Psoas muscle (tissue), 8 donors: ENCODE results near the gene OPTC. TPM values are rescaled to one million over a fixed set of nuclear protein-coding genes. Genes with fewer than 3 reads are reported as not detected.

Experiments
- ATAC-seq, 4 donors: fragments of 200-7000 bp; cut with Tn5 transposase; one replicate each; pipeline ENCODE4 v1.9.1; 2020; ENCODE audit warnings: moderate library complexity in 3 of 4, mild to moderate bottlenecking in 2 of 4
- DNase-seq, 2 donors: peaks; one replicate each; pipeline ENCODE4 v3.0.0-alpha.2; 2020
- H3K27ac ChIP-seq: fragments of 200-600 bp; one replicate; pipeline ENCODE4 v1.8.0; 2022
- H3K27me3 ChIP-seq, 3 donors: fragments of 200-600 bp in 1 of 3; one replicate each; pipeline versions ENCODE4 v1.6.1 to v1.8.0; 2013 to 2022; ENCODE audit warnings: low read length in 2 of 3, mild to moderate bottlenecking in 2 of 3, moderate library complexity in 1 of 3; ENCODE audit not compliant: insufficient read depth in 3 of 3
- H3K36me3 ChIP-seq, 2 donors: fragments of 200-600 bp in 1 of 2; one replicate each; pipeline versions ENCODE4 v1.6.1 to v1.8.0; 2013 to 2022; ENCODE audit warnings: low read depth in 1 of 2, mild to moderate bottlenecking in 1 of 2, moderate library complexity in 1 of 2; ENCODE audit not compliant: insufficient read depth in 1 of 2
- H3K4me1 ChIP-seq: fragments of 200-600 bp; one replicate; pipeline ENCODE4 v1.8.0; 2022
- H3K4me3 ChIP-seq: fragments of 200-600 bp; one replicate; pipeline ENCODE4 v1.8.0; 2022; ENCODE audit warnings: mild to moderate bottlenecking
- H3K9me3 ChIP-seq: fragments of 200-600 bp; one replicate; pipeline ENCODE4 v1.8.0; 2022
- CTCF ChIP-seq: fragments of 200-600 bp; IDR thresholded peaks from one replicate; pipeline ENCODE4 v1.8.0; 2022; ENCODE audit warnings: antibody characterized with exemption
- WGBS, 3 donors: extraction: QIAGEN DNeasy Blood & Tissue Kit; methylation state at CpG; one replicate each; pipeline versions ENCODE4 v1.1.6 to v1.1.7; 2013; 5-methylcytosine and 5-hydroxymethylcytosine counted together
- intact Hi-C, 2 donors: fragments of 100-400 bp; cut with DNase I; formaldehyde crosslinking; loops; one replicate each; pipeline versions ENCODE4 v1.11.0 to v1.14.2; 2022
- polyA plus RNA-seq, 3 donors: library from polyadenylated mRNA; stranded (reverse); fragments of 200-250 nt; gene quantifications; one replicate each; pipeline ENCODE4 v1.2.3, GENCODE V29; 2013
- total RNA-seq, 4 donors: library from RNA; stranded (reverse); fragmentation: NEBNext Ultra II Directional in 2 of 4; extraction: Animal tissue kit (Norgen Biotek cat#: 25700) in 2 of 4; gene quantifications; one replicate each; pipeline versions ENCODE4 v1.2.1 to v1.2.4, GENCODE V29; 2021 to 2023
- donor health status: healthy with polysubstance abuse.
- donor health status: DM: no; HTN: no; CAD: no; lungs with moderate emphysema.
- donor health status: Bipolar disorder and iron deficiency.
- donor health status: healthy.
- donor health status: DM: yes; HTN: yes; CAD: no.
- donor health status: DM: no; HTN: no; CAD: no.
- donor health status: DM: no; HTN: no; CAD: no.
- donor health status: DM: yes; HTN: yes; CAD: no.

Gene OPTC
- total and polyA plus RNA-seq, 7 donors, result not detected

- intact Hi-C loops, result no loop called here
- no peaks in the 10 kb centered on the region for H3K4me1 ChIP-seq
- TF ChIP-seq CTCF, result no peak
Measured at GRCh38 chr1:203527013-203527412, 33.1 kb downstream of the OPTC start.

DNA sequence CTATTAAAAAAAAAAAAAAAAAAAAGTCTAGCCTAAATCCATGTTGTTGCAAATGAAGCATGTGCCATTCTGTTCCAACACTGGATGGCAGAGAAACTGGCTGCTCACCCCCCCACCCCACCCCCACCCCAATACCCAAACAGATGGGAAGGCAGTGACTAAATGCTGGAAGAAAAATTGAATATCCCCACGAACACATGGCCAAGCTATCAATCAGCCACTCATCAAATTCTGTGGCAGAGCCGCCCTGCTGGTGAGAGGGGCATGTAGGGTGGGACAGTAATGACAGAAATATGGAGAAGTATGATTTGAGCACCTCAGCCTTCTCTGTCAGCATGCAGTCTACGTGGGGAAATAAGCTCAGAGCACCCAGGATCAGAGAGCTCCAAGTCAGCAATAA, 34.1 kb downstream of the OPTC start:
- no peaks in the 10 kb centered on the region for H3K9me3 ChIP-seq
- intact Hi-C loops, result no loop called here
- 90 to 96% (median 95%) methylated on average over 3 of the region's 3 CpGs for WGBS, 3 donors
- H3K27me3 ChIP-seq, result no peaks in the 10 kb centered on the region
- no peak for ATAC-seq
- no peak overlapping the region for H3K4me3 ChIP-seq
- H3K36me3 ChIP-seq, result no peaks in the 10 kb centered on the region
- no peaks in the 10 kb centered on the region for H3K4me1 ChIP-seq
- no peak for TF ChIP-seq CTCF
- no peak for DNase-seq
- H3K27ac ChIP-seq, result no peak overlapping the region

More at GRCh38 chr1:203527013-203527412, 33.1 kb downstream of the OPTC start:
- no peaks in the 10 kb centered on the region for H3K27me3 ChIP-seq
- H3K36me3 ChIP-seq, result no peaks in the 10 kb centered on the region
- DNase-seq (no peak), ATAC-seq (no peak)
- no peak overlapping the region for H3K27ac ChIP-seq
- H3K4me3 ChIP-seq, result no peak overlapping the region
- no peaks in the 10 kb centered on the region for H3K9me3 ChIP-seq

DNA sequence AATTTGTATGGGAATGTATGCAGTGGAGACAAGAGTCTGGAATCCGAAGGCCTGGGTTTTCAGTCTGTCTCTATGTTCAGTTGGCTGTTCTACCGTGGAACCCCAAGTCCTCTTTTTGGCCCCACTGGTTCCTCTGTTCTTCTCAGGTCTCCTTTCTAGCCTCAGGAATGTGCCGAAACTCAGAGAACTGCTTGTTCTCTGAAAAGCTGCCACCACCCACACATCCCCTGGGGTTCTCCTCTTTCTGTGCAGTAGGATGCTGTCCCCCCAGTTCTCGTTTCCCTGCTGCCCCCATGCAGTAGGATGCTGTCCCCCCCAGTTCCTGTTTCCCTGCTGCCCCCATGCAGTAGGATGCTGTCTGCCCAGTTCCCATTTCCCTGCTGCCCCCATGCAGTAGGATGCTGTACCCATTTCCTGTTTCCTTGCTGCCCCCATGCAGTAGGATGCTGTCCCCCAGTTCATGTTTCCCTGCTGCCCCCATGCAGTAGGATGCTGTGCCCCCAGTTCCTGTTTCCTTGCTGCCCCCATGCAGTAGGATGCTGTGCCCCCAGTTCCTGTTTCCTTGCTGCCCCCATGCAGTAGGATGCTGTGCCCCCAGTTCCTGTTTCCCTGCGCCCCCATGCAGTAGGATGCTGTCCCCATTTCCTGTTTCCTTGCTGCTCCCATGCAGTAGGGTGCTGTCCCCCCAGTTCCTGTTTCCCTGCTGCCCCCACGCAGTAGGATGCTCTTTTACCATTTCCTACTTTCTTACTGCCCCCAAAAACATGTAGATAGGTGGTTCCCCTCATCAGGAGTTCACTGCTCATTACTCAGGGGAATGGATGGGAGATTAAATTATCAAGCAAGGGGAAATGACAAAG, 35.3 kb downstream of the OPTC start:
- Histone ChIP-seq H3K9me3 (no peaks in the 10 kb centered on the region), H3K4me1 (no peaks in the 10 kb centered on the region), H3K36me3 (no peaks in the 10 kb centered on the region), H3K27ac (no peak overlapping the region), H3K4me3 (no peak overlapping the region), H3K27me3 (no peaks in the 10 kb centered on the region)
- DNase-seq (no peak), ATAC-seq (no peak)
- no peak for TF ChIP-seq CTCF
- intact Hi-C loops, result no loop called here
- 69 to 85% (median 77%) methylated on average over 6 of the region's 6 CpGs for WGBS, 3 donors

DNA sequence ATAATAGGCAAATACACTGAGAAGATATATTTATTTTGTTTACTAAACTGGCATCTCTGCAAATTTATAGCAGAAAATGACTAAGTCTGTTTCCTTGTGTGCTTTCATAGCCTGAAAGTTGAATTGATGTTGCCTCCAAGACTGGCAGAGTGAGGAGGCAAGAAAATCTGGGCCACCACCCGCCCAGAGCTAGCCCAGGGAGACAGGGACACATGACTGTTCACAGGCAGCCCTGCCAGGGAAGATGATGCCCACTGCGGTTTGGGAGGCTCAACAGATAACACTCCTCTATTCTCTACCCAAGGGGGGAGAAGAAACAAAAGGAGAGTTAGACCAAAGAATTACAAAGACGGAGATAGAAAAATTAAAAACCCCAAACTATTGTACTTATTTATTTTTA, 37.1 kb downstream of the OPTC start:
- H3K4me3 ChIP-seq, result no peak overlapping the region
- 79 to 91% (median 83%) methylated on average over 3 of the region's 3 CpGs for WGBS, 3 donors

More for the DNA sequence above, 37.1 kb downstream of the OPTC start:
- H3K36me3 ChIP-seq, result no peaks in the 10 kb centered on the region
- intact Hi-C loops, result no loop called here
- no peak for DNase-seq
- H3K9me3 ChIP-seq, result no peaks in the 10 kb centered on the region
- no peak for ATAC-seq
- H3K27ac ChIP-seq, result no peak overlapping the region
- TF ChIP-seq CTCF, result no peak
- H3K27me3 ChIP-seq, result no peaks in the 10 kb centered on the region
- H3K4me1 ChIP-seq, result peaks cover 8% of the 10 kb centered on the region
